NCI-H1694 treated with DMSO at 0.1 percent for 48 hours (cell line): Measurements from ENCODE around the gene GNB3.
"Not testable (repeated sequence)": the region's sequence is repeated elsewhere in the genome, so short reads cannot be mapped to it uniquely, and the experiment has no call there.

Experiments
- DNase-seq: peaks from one replicate; lab custom pipeline; 2025; lab: John Stamatoyannopoulos, UW

GNB3 gene

GRCh38 chr12:6860942-6861341 is 20.2 kb downstream of the GNB3 start:
- no peak for DNase-seq

DNA sequence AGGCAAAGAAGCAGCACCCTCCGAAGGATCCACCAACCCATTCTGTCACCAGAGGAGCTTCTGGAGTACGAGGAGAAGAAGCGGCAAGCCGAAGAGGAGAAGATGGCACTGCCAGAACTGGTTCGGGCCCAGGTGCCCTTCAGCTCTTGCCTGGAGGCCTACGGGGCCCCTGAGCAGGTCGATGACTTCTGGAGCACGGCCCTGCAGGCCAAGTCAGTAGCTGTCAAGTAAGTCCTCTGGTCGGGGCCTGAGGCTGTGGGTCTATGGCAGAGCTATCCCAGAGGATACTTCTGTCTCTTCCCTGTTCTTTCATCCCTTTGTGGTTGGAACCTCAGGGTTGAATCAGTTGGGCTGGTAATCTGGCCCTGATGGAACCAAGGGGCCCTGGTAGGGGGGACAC is 20.7 kb downstream of the GNB3 start:
- no peak for DNase-seq

GRCh38 chr12:6863033-6863432 is 22.3 kb downstream of the GNB3 start:
- DNase-seq: no peak

- DNase-seq: no peak
Observed at GRCh38 chr12:6863586-6864321, 23.0 kb downstream of the GNB3 start.

GRCh38 chr12:6865307-6865706 is 24.6 kb downstream of the GNB3 start:
- DNase-seq: not testable (repeated sequence)

GRCh38 chr12:6866163-6866919 is 25.6 kb downstream of the GNB3 start:
- DNase-seq: no peak

- DNase-seq: no peak
Observed at GRCh38 chr12:6866920-6867412, 26.2 kb downstream of the GNB3 start.

GRCh38 chr12:6867413-6868210 is 26.9 kb downstream of the GNB3 start, which contains the start of gene TPI1:
TPI1 (plus strand) TSS chr12:6867531; CDS start chr12:6867567, 36 bp downstream.
- peak; percentile 78 for DNase-seq

GRCh38 chr12:6868211-6869048 is 27.7 kb downstream of the GNB3 start:
- no peak for DNase-seq

- peak; percentile 83 for DNase-seq
Observed at GRCh38 chr12:6869049-6870021, 28.6 kb downstream of the GNB3 start.

GRCh38 chr12:6870304-6870703 is 29.6 kb downstream of the GNB3 start:
- DNase-seq: not testable (repeated sequence)

DNA sequence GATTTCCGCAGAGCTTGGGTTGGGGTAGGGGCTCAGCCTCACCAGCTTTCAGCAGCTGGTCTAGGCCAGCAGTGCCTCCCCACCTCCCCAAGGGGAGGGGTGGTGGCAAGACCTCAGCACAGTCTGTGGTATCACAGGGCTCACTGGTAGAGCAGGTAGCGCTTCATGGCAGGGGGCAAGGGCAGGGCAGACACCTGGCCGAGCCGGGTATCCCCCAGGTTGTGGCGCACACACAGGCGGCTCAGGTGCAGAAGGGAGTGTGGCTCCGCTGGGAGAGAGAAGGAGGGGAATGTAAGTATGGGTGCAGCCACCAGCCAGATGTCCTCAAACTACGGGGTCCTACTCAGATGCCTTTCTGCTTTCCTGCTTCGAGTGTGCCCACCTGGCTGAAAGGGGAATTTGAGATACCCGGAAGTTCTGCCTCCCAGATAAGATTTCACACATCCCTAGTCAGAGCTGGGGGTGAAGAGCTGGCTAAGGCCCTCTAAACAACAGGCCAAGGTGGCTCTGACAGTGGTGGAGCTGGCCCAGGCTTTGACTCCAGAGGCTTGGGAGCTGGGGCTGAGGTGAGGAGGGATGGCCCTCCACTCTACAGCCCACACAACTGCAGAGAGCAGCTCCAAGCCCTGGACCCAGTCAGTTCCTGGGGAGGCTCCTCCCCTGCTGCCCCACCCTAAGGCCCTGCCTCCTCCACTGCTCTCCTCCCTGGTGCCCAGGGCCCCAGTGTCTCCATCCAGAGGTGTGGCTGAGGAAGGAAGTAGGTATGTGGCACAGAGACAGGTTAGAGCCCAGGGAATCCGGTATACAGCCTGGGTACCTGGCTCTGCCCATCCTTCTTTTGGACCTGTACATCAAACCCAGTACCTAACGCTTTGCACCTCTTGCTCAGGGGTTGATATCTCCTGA is 30.6 kb downstream of the GNB3 start:
- DNase-seq: no peak

DNA sequence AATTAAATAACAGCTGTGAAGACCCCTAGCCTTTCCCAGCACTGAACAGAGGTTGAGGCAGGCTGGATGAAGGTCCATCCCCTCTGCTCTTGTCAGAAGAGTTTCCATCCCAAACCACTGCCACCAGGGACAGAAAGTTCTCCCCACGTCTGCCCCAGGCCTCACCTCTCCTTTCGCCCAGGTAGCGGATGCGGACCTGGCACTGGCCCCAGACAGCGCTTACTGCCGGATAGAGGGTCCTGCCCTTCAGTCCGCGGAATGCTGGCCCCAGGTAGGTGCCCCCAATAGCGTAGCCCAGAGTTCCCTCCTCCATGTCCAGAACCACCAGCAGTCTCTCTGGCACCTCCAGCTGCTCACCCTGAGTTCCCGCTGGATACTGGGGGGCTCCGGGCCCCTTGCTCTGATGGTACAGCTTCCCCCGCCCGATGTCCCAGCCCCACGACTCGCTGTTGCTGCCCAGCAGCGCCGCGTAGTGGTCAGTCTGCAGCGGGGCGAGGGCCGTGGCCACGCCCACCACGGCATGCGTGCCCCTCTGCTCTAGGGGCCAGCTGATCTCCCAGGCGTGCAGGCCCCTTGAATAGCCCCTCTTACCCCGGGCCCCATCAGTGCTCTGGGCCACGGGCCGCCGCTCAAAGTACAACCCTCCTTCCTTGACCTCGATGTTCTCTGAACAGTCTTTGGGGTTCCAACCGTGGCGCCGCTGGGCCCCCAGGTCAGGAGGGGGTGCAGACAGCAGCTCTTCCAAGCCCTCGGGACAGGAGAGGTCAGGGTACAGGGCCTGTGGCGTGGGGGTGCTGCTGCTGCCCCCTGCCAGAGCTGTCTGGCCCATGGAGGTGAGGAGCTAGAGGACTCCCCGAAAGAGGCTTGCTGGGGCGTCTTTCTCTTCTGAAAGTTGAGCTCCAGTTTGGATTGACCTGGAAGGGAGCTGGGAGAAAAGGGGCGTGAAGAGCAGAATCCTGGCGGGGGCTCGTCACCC is 31.6 kb downstream of the GNB3 start:
- DNase-seq: peak; percentile 59

- peak; percentile 95 for DNase-seq
Observed at GRCh38 chr12:6873094-6874014, 32.6 kb downstream of the GNB3 start, which contains the start of gene SPSB2. SPSB2 (minus strand) TSS chr12:6873303; CDS start chr12:6872901, 402 bp downstream.

DNA sequence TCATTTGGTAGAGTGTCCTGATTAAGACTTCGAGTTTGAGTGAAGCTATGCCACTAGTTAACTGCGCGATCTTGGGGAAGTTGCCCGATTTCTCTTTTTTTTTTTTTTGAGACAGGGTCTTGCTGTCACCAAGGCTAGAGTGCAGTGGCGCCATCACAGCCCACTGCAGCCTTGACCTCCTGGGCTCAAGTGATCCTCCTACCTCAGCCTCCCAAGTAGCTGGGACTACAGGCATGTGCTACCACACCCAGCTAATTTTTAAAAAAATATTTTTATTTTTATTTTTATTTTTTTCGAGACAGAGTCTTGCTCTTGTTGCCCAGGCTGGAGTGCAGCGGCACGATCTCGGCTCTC is 33.3 kb downstream of the GNB3 start:
- not testable (repeated sequence) for DNase-seq

- DNase-seq: not testable (repeated sequence)
Observed at GRCh38 chr12:6879824-6880223, 39.1 kb downstream of the GNB3 start.

DNA sequence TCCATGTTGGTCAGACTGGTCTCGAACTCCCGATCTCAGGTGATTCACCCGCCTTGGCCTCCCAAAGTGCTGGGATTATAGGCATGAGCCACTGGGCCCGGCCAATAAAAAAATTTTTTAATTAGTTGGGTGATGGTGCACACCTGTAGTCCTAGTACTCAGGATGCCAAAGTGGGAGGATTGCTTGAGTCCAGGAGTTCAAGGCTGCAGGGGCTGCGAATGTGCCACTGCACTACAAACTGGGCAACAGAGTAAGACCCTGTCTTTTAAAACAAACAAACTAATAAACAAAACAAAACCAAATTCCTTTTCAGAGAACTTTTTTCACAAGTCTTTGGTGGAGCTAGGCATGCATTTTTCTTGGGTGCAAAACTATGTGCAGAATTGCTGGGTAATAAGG is 42.5 kb downstream of the GNB3 start:
- no peak for DNase-seq
